LNCaP clone FGC (cell line): ENCODE data around the gene NME7.
"Not testable (repeated sequence)": the region's sequence is repeated elsewhere in the genome, so short reads cannot be mapped to it uniquely, and the experiment has no call there.

Experiments used
- DNase-seq: peaks from one replicate; pipeline ENCODE4 v3.0.0-alpha.2; 2011; ENCODE audit warnings: low read depth
- H3K4me3 ChIP-seq: 2 replicates; pipeline ENCODE4 v1.5.1; 2011; ENCODE audit warnings: mild to moderate bottlenecking, low read depth, low read length, control low read depth
- CTCF ChIP-seq: IDR thresholded peaks from 2 replicates; pipeline ENCODE4 v1.5.1; 2012; ENCODE audit warnings: mild to moderate bottlenecking; ENCODE audit not compliant: control insufficient read depth, insufficient read depth; ENCODE audit errors: extremely low read depth

The NME7 gene

GRCh38 chr1:169367686-169368405 is at the start of gene NME7, which contains the start of gene BLZF1:
Gene NME7 (minus strand): TSS chr1:169367797. CDS start chr1:169367710, 87 bp downstream.
Gene BLZF1 (plus strand): TSS chr1:169368195. CDS start chr1:169369523, 1,328 bp downstream.
- H3K4me3 ChIP-seq, result peak within 1 kb of the TSS; percentile 77
- DNase-seq, result peak; percentile 96
- TF ChIP-seq CTCF, result no peak

GRCh38 chr1:169414952-169415351 is 47.4 kb upstream of the NME7 start:
- TF ChIP-seq CTCF, result no peak
- no peak overlapping the region for H3K4me3 ChIP-seq
- DNase-seq, result no peak

- DNase-seq, H3K4me3 ChIP-seq: not testable (repeated sequence)
These were observed 40.7 kb upstream of the NME7 start for GRCh38 chr1:169408340-169408739.

GRCh38 chr1:169402578-169402977 is 35.0 kb upstream of the NME7 start:
- DNase-seq, H3K4me3 ChIP-seq: not testable (repeated sequence)

- DNase-seq, result no peak
- TF ChIP-seq CTCF, result no peak
- H3K4me3 ChIP-seq, result no peak overlapping the region
These were observed 28.4 kb upstream of the NME7 start for GRCh38 chr1:169395955-169396354.

- H3K4me3 ChIP-seq, result no peak overlapping the region
- no peak for TF ChIP-seq CTCF
- no peak for DNase-seq
These were observed 24.8 kb upstream of the NME7 start for GRCh38 chr1:169392406-169392805.

- TF ChIP-seq CTCF, result no peak
- no peak overlapping the region for H3K4me3 ChIP-seq
- no peak for DNase-seq
These were observed 22.7 kb upstream of the NME7 start for GRCh38 chr1:169390303-169390702.

- no peak for TF ChIP-seq CTCF
These were observed 19.8 kb upstream of the NME7 start for GRCh38 chr1:169387399-169387798.

More at GRCh38 chr1:169387399-169387798, 19.8 kb upstream of the NME7 start:
- H3K4me3 ChIP-seq, result no peak overlapping the region
- no peak for DNase-seq
